K562 (cell line): ENCODE measurements around the gene YEATS2. TPM values are rescaled to one million over a fixed set of nuclear protein-coding genes. Genes with fewer than 3 reads are reported as not detected.

Source experiments
- ATAC-seq: fragments of 200-7000 bp; cut with Tn5 transposase; 3 replicates; pipeline ENCODE4 v1.9.1; 2020; ENCODE audit warnings: moderate library complexity
- BruUV-seq: library from RNA; stranded (reverse); fragments of 400-500 nt; replicated peaks from 2 replicates; lab custom pipeline; 2021; lab: Mats Ljungman, UMichigan
- CTCF ChIA-PET: fragments of 300-600 bp; formaldehyde crosslinking; extraction: SDS; loops from one replicate; lab custom pipeline; 2021; ENCODE audit warnings: low intra/inter-chr PET ratio; lab: Yijun Ruan, JAX
- POLR2A ChIA-PET: fragments of 300-600, 350-650 bp; sonication (Branson Sonifier 250); formaldehyde crosslinking; extraction: SDS; loops from one replicate; lab custom pipeline; 2021; ENCODE audit warnings: antibody characterized with exemption, inconsistent platforms; lab: Yijun Ruan, JAX
- DNase-seq, 4 experiments: peaks; one replicate each; pipeline versions ENCODE4 v3.0.0 to v3.0.0-alpha.2; 2011 to 2018; ENCODE audit warnings: low spot score in 3 of 4, mixed read lengths in 3 of 4; ENCODE audit errors: extremely low read depth in 1 of 4
- FAIRE-seq: peaks from 2 replicates; lab custom pipeline; 2011; peaks lifted over from hg19 to GRCh38; lab: Jason Lieb, UNC
- H2AFZ ChIP-seq: 2 replicates; pipeline ENCODE4 v1.6.0; 2011; ENCODE audit warnings: low read depth, low read length, control low read depth, inconsistent platforms
- H3K27ac ChIP-seq: fragments of 200-600 bp; 3 replicates; pipeline ENCODE4 v1.8.0; 2011; ENCODE audit warnings: low read depth, mild to moderate bottlenecking, control low read depth, inconsistent platforms, low read length, moderate library complexity, mixed read lengths; ENCODE audit errors: extremely low read depth
- H3K27me3 ChIP-seq, 2 experiments: fragments of 300-600 bp in 1 of 2; 2 replicates in 1 of 2; 3 replicates in 1 of 2; pipeline versions ENCODE4 v1.6.0 to v1.8.0; 2011; ENCODE audit warnings: inconsistent platforms in 2 of 2, low read length in 2 of 2, mild to moderate bottlenecking in 1 of 2, mixed read lengths in 1 of 2, moderate library complexity in 1 of 2; ENCODE audit not compliant: control insufficient read depth in 2 of 2, insufficient read depth in 2 of 2
- H3K36me3 ChIP-seq: fragments of 300-600 bp; 3 replicates; pipeline ENCODE4 v1.8.0; 2011; ENCODE audit warnings: mild to moderate bottlenecking, low read length, inconsistent platforms; ENCODE audit not compliant: control insufficient read depth, insufficient read depth
- H3K4me1 ChIP-seq, 2 experiments: fragments of 200-600 bp in 1 of 2; replicated peaks in 1 of 2; 2 replicates in 1 of 2; 3 replicates in 1 of 2; pipeline versions ENCODE4 v1.5.1 to v1.8.0; 2011; ENCODE audit warnings: inconsistent platforms in 2 of 2, low read length in 2 of 2, mild to moderate bottlenecking in 1 of 2, mixed read lengths in 1 of 2, moderate library complexity in 1 of 2; ENCODE audit not compliant: control insufficient read depth in 2 of 2, insufficient read depth in 2 of 2
- H3K4me2 ChIP-seq: 2 replicates; pipeline ENCODE4 v1.6.1; 2011; ENCODE audit warnings: low read length, control low read depth, inconsistent platforms, mixed read lengths; ENCODE audit not compliant: insufficient read depth
- H3K4me3 ChIP-seq: fragments of 200-600 bp; sonication (generic), shearing (Covaris generic); 2 replicates; pipeline ENCODE4 v1.5.1; 2016; ENCODE audit warnings: control low read depth, inconsistent platforms
- H3K79me2 ChIP-seq: fragments of 200-600 bp; 3 replicates; pipeline ENCODE4 v1.8.0; 2011; ENCODE audit warnings: low read length, inconsistent platforms; ENCODE audit not compliant: control insufficient read depth, insufficient read depth
- H3K9ac ChIP-seq, 2 experiments: 2 replicates each; pipeline versions ENCODE4 v1.6.0 to v1.6.1; 2011; ENCODE audit warnings: low read depth in 2 of 2, low read length in 2 of 2, control low read depth in 1 of 2, inconsistent platforms in 1 of 2, mild to moderate bottlenecking in 1 of 2, mixed read lengths in 1 of 2; ENCODE audit not compliant: insufficient read depth in 1 of 2
- H3K9me1 ChIP-seq: one replicate; pipeline ENCODE4 v1.6.0; 2011; ENCODE audit warnings: inconsistent platforms, mild to moderate bottlenecking, low read length, moderate library complexity; ENCODE audit not compliant: control insufficient read depth, insufficient read depth
- H3K9me3 ChIP-seq: replicated peaks from 2 replicates; pipeline ENCODE4 v1.5.1; 2011; ENCODE audit warnings: low read depth, low read length, inconsistent platforms; ENCODE audit not compliant: control insufficient read depth, insufficient read depth
- H4K20me1 ChIP-seq: replicated peaks from 2 replicates; pipeline ENCODE4 v1.6.1; 2011; ENCODE audit warnings: low read length, inconsistent platforms, mixed read lengths; ENCODE audit not compliant: control insufficient read depth, insufficient read depth
- CTBP1 ChIP-seq: fragments of 450-650 bp; IDR thresholded peaks from 2 replicates; pipeline ENCODE4 v1.6.1; 2016; ENCODE audit warnings: borderline replicate concordance
- HDGF ChIP-seq: fragments of 450-650 bp; IDR thresholded peaks from 2 replicates; pipeline ENCODE4 v1.6.1; 2016
- HES1 ChIP-seq: fragments of 450-650 bp; IDR thresholded peaks from 2 replicates; pipeline ENCODE4 v1.6.1; 2016; ENCODE audit warnings: low read depth, mild to moderate bottlenecking, moderate library complexity
- MAFG ChIP-seq: fragments of 450-650 bp; conservative IDR thresholded peaks from 2 replicates; pipeline ENCODE4 v1.6.1; 2016; ENCODE audit warnings: missing genetic modification characterization, missing compliant biosample characterization
- MYNN ChIP-seq, 2 experiments: sonication (generic); formaldehyde crosslinking in 1 of 2; IDR thresholded peaks; 2 replicates each; pipeline versions ENCODE4 v1.5.0 to v1.6.1; 2016 to 2020; ENCODE audit warnings: antibody characterized with exemption in 1 of 2, missing genetic modification reagents in 1 of 2
- NCOA2 ChIP-seq, 2 experiments: fragments of 450-650 bp; IDR thresholded peaks; 2 replicates each; pipeline ENCODE4 v1.6.1; 2018; ENCODE audit warnings: mild to moderate bottlenecking in 2 of 2, moderate library complexity in 1 of 2; ENCODE audit not compliant: partially characterized antibody in 2 of 2
- ZNF146 ChIP-seq: IDR thresholded peaks from one replicate; pipeline ENCODE4 v1.6.1; 2018; ENCODE audit warnings: missing compliant biosample characterization; ENCODE audit not compliant: unreplicated experiment
- ZNF518B ChIP-seq: fragments of 250-450 bp; sonication (Bioruptor Pico); IDR thresholded peaks from 2 replicates; pipeline ENCODE4 v1.5.0; 2021; ENCODE audit warnings: mild to moderate bottlenecking, moderate library complexity
- WGBS: fragments of 100-300 bp; shearing (Covaris generic); methylation state at CpG from one replicate; pipeline ENCODE4 v1.1.6; 2016; ENCODE audit warnings: low coverage, mixed read lengths; ENCODE audit not compliant: insufficient coverage; ENCODE audit errors: missing lambda C conversion rate; 5-methylcytosine and 5-hydroxymethylcytosine counted together
- in situ Hi-C: fragments of 300-500 bp; cut with MboI; formaldehyde crosslinking; loops from 4 replicates; pipeline ENCODE4 v1.15.0; 2018; ENCODE audit warnings: inconsistent platforms, mixed read lengths
- intact Hi-C: fragments of 100-400 bp; cut with micrococcal nuclease; formaldehyde crosslinking; loops from 2 replicates; pipeline ENCODE4 v1.14.2; 2022
- polyA plus RNA-seq, 8 experiments: library from polyadenylated mRNA; depleted of rRNA in 4 of 8; stranded (reverse) in 5 of 8; unstranded in 3 of 8; fragments of >200 nt; fragmentation: Nextera tagmentation in 2 of 8; fragmentation: Illumina TruSeq in 1 of 8; extraction: Ambion mirVana in 2 of 8; extraction: Trizol in 1 of 8; gene quantifications; 2 replicates each; pipeline versions ENCODE4 v1.2.1 to v1.2.3, GENCODE V29; 2011 to 2014; ENCODE audit warnings: inconsistent platforms in 1 of 8, missing spikeins in 1 of 8
- total RNA-seq, 7 experiments: library from RNA; depleted of rRNA in 6 of 7; stranded (reverse); fragments of >200 nt in 6 of 7; fragmentation: Illumina TruSeq in 2 of 7; extraction: Trizol in 2 of 7; gene quantifications; 2 replicates each; pipeline versions ENCODE4 v1.2.1 to v1.2.3, GENCODE V29; 2011 to 2021; ENCODE audit warnings: low replicate concordance in 1 of 7

YEATS2 gene
- total and polyA plus RNA-seq, 9 of the 15 experiments (the other 6 are each of a cell fraction or from before 2014, with no cell fraction given) = 1.8 to 35.2 (median 19.0) TPM

- Histone ChIP-seq H3K79me2 (no peaks in the 10 kb centered on the region), H3K4me2 (no peak overlapping the region), H3K36me3 (peaks cover 66% of the 10 kb centered on the region), H3K9me3 (no peaks in the 10 kb centered on the region), H2AFZ (no peak overlapping the region), H3K4me1 (peaks cover 0 to 6% of the 10 kb centered on the region in 2 experiments; a peak in 3 of 5 replicates), H4K20me1 (no peaks in the 10 kb centered on the region), H3K27ac (no peak overlapping the region), H3K27me3 (no peaks in the 10 kb centered on the region), H3K4me3 (no peak overlapping the region), H3K9ac (0 out of 4 replicates have a peak overlapping the region, but pooled peaks of 1 of the 2 experiments have one; percentile 13), H3K9me1 (no peaks in the 10 kb centered on the region)
- DNase-seq = no peak
- ChIA-PET CTCF (no interaction called here), POLR2A (interaction anchor here (0.7 kb wide), 1 partner anchor 790 kb away, joined by 3 read pairs; no protein-coding TSS in a partner anchor)
- WGBS = 80% methylated on average over 16 of the region's 16 CpGs
- no peak for FAIRE-seq
- no TSS peak for BruUV-seq
- ATAC-seq = no peak
- no peak for TF ChIP-seq MAFG
- no peak for TF ChIP-seq MYNN (IDR thresholded peaks at IDR 0.05)
- TF ChIP-seq MYNN (CRISPR knock-in tag; IDR thresholded peaks at IDR 0.05) = no peak
- no peak for TF ChIP-seq HES1
- TF ChIP-seq NCOA2 (IDR thresholded peaks at IDR 0.05; ENCODE audit: partially characterized antibody in 2 of 2) = no peak
- TF ChIP-seq ZNF146 (CRISPR knock-in tag) = no peak
- TF ChIP-seq ZNF518B (CRISPR knock-in tag) = no peak
- TF ChIP-seq HDGF = no peak
- TF ChIP-seq CTBP1 = no peak
- in situ Hi-C loops (no loop called here), intact Hi-C loops (no loop called here)
Observed at GRCh38 chr3:183790700-183791099, 93.1 kb downstream of the YEATS2 start.
